LNCAP (cell line): Measurements from ENCODE around the gene BABAM2.

ENCODE experiments used
- CTCF ChIP-seq: fragments of 450-650 bp; IDR thresholded peaks from 2 replicates; pipeline ENCODE4 v1.5.1; 2017; ENCODE audit warnings: mild to moderate bottlenecking

Gene BABAM2

GRCh38 chr2:28185153-28185552 is 294.6 kb downstream of the BABAM2 start:
- TF ChIP-seq CTCF, result no peak

DNA sequence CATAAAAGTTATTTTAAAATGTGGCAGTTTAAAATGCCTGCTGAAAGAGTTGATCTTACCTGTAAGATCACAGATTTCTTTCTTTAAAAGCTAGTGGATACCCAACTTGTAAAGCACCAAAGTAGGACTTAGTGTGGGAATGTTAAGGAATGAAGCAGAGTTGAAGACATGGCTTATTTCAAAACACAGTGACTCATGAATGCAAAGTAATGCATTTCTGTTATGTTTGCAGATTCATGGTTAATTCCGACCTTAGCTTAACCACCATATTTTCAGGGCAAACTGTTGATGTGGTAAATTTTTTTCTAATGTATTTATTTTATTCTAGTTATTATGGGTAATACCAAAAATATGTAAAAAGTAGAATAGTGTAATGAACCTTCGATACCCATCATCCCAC is 295.4 kb downstream of the BABAM2 start:
- no peak for TF ChIP-seq CTCF

- TF ChIP-seq CTCF, result no peak
Observed at GRCh38 chr2:28187186-28187585, 296.7 kb downstream of the BABAM2 start.

DNA sequence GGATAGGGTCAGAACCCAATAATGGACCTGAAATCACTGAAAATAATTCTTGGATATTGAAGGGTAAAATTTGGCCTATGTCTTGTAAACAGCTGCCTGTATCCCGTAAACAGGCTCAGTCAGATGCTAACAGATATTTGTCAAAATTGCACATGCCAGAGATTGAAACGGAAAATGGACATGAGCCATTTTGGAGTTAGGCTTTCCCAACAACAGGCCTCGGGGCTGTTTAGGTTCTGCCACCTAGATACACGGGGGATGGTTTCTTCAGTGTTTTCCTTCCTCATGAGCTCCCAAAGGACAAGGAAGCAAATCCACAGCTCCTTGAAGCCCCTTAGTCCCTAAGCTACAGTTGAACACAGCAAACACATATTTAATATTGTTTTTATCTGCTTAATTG is 297.9 kb downstream of the BABAM2 start:
- no peak for TF ChIP-seq CTCF

GRCh38 chr2:28193630-28194403 is 303.3 kb downstream of the BABAM2 start:
- no peak for TF ChIP-seq CTCF

DNA sequence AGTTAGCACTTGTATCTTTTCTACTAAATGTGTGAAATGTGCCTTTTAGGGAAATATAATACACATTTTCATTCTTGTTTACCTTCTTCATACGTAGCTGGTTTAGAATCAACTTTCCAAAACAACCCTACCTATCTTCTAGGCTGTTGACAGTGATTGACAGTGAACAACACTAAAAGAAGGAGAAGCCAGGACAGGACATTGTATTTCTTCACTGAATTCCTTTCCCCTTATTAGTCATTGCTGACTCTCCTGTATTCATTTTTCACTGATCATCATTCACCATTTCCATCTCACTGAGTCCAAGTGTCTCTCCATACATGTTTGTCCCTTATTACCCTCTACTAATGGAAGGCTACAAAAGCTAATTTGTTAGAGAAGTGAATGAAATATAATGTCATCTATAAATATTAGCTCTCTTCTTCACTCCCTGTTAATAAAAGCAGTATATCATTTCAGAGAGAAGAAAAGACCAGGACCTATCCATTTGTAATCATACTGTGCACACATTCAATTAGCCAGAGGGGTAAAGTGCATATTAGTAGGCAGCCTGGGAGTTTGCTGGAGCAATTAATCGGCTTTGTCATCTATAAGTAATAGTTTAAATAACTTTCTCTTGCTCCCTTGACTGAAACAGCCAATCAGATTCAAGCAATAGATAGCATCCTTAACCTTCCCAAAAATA is 309.6 kb downstream of the BABAM2 start:
- no peak for TF ChIP-seq CTCF

DNA sequence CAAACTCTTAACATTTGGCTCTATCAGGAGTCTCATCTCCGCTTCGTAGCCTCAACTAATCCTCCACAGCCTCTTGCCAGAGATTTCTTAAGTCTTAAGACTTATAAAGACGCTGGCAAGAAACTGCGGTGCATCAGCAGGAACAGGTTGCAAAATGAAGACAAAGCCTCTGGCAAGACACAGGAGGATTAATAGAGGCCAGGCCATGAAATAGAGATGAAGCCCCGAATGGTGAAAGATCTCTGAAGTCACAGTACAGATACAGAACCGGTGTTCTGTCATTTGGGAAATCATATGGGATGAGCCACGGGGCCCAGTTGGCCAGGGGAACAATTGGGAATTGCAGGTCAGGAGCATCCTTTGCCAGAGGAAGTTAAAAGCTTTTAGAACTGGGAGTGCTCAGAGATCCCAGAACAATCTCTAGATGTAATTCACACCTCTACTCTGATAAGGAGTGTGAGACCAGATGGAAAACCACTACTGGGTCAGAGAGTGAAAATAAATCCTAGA is 311.2 kb downstream of the BABAM2 start:
- TF ChIP-seq CTCF, result no peak
